Heart right ventricle (tissue), 16 donors: Measurements from ENCODE around the gene CAMTA2. TPM values are rescaled to one million over a fixed set of nuclear protein-coding genes. Genes with fewer than 3 reads are reported as not detected.
A peak's percentile ranks its signal among the peaks of the same experiment; 100 is the strongest.

Experiments used
- ATAC-seq, 8 donors: fragments of 200-7000 bp; cut with Tn5 transposase; one replicate each; pipeline ENCODE4 v1.9.1; 2020; ENCODE audit warnings: mild to moderate bottlenecking in 8 of 8, moderate library complexity in 8 of 8, moderate number of reproducible peaks in 1 of 8
- DNase-seq, 2 donors: peaks; one replicate each; pipeline ENCODE4 v3.0.0-alpha.2; 2020
- H3K27ac ChIP-seq, 10 donors: fragments of 200-600 bp; sonication (generic) in 2 of 10; one replicate each; pipeline versions ENCODE4 v1.5.0 to v1.8.0; 2020 to 2022; ENCODE audit warnings: mild to moderate bottlenecking in 3 of 10
- H3K27me3 ChIP-seq, 7 donors: fragments of 200-600 bp; one replicate each; pipeline ENCODE4 v1.8.0; 2021 to 2022; ENCODE audit warnings: mild to moderate bottlenecking in 2 of 7
- H3K36me3 ChIP-seq, 9 donors: fragments of 200-600 bp; sonication (generic) in 1 of 9; one replicate each; pipeline versions ENCODE4 v1.5.0 to v1.8.0; 2020 to 2022; ENCODE audit warnings: mild to moderate bottlenecking in 2 of 9
- H3K4me1 ChIP-seq, 9 donors: fragments of 200-600 bp; sonication (generic) in 1 of 9; one replicate each; pipeline versions ENCODE4 v1.5.0 to v1.8.0; 2020 to 2022; ENCODE audit warnings: mild to moderate bottlenecking in 4 of 9
- H3K4me3 ChIP-seq, 10 donors: fragments of 200-600 bp; sonication (generic) in 2 of 10; one replicate each; pipeline versions ENCODE4 v1.5.0 to v1.8.0; 2020 to 2022; ENCODE audit warnings: mild to moderate bottlenecking in 7 of 10, moderate library complexity in 2 of 10
- H3K9me3 ChIP-seq, 11 donors: fragments of 200-600 bp in 10 of 11; sonication (generic) in 2 of 11; one replicate each; pipeline versions ENCODE4 v1.5.0 to v1.8.0; 2013 to 2022; ENCODE audit warnings: mild to moderate bottlenecking in 2 of 11, control low read depth in 1 of 11, moderate library complexity in 1 of 11
- WGBS, 2 donors: extraction: QIAGEN DNeasy Blood & Tissue Kit; methylation state at CpG; one replicate each; pipeline ENCODE4 v1.1.7; 2013; ENCODE audit warnings: inconsistent platforms in 1 of 2; 5-methylcytosine and 5-hydroxymethylcytosine counted together
- intact Hi-C, 10 donors: fragments of 100-400 bp; cut with DNase I; formaldehyde crosslinking; loops; one replicate each; pipeline versions ENCODE4 v1.11.1 to v1.14.2; 2022
- polyA plus RNA-seq, 2 donors: library from polyadenylated mRNA; stranded (reverse); fragments of 200-250 nt; gene quantifications; one replicate each; pipeline ENCODE4 v1.2.3, GENCODE V29; 2013
- total RNA-seq, 10 donors: library from RNA; stranded (reverse); fragmentation: NEBNext Ultra II Directional in 3 of 10; extraction: Animal tissue kit (Norgen Biotek cat#: 25700) in 3 of 10; gene quantifications; one replicate each; pipeline versions ENCODE4 v1.2.1 to v1.2.4, GENCODE V29; 2021 to 2023
- TF ChIP-seq, protein P1 (sequence below), 9 donors: fragments of 200-600 bp; sonication (generic) in 2 of 9; IDR thresholded peaks; one replicate each; pipeline versions ENCODE4 v1.5.0 to v1.8.0; 2021 to 2022; ENCODE audit warnings: antibody characterized with exemption in 9 of 9, mild to moderate bottlenecking in 5 of 9, moderate library complexity in 1 of 9
- donor health status: Arrhythmogenic right ventricular cardiomyopathy.
- donor health status: ischemic (EF 13 %, LVEDD 7.1; RV severe dilation, severe dysfunction).
- donor health status: healthy with polysubstance abuse.
- donor health status: DM: no; HTN: yes; CAD: no.
- donor health status: DM: no; HTN: no; CAD: no.
- donor health status: ischemic (EF 25% LVEDD 6.9; RV normal size, moderate dysfunction).
- donor health status: ischemic (EF 25% LVEDD 5.7; RV mildly dilated, moderate dysfunction).
- donor health status: healthy.
- donor health status: DM: yes; HTN: yes; CAD: no.
- donor health status: Ischemic cardiomyopathy.
- donor health status: ischemic (EF 35%, LVEDD 5.7; RV mildly dilated, moderate dysfunction).
- donor health status: nonischemic (EF 11% LVEDD 7.7; RV severe dilation, severe dysfunction).
- donor health status: DM: yes; HTN: yes; CAD: no.
- donor health status: PGD.
- donor health status: ischemic (EF 29% LVEDD 5.4; RV normal size, mild dysfunction).
- donor health status: nonischemic (EF 23%, LVEDD 6.1; RV moderate dilation, normal function).

CAMTA2 gene
- total and polyA plus RNA-seq, 12 donors = 26.0 to 74.3 (median 34.3) TPM

DNA sequence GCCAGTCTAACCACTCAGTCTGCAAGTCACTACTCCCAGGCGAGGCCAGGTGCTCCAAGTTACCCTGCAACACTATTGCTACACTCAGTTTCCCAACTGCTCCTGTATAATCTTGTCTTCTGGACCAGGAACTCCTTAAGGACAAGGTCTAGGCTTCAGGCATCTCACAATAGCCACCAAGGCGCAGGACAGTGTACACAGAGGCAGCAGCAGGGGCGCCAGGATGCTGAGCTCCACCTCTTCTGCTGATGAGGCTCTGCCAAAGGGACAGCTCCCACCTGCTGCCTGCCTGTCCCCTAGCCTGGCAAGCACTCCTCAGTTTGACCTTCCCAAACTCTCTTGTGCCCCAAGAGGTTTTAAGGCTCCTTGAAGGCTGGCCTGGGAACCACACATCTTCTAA is 51.0 kb downstream of the CAMTA2 start:
- TF ChIP-seq, protein P1, sequence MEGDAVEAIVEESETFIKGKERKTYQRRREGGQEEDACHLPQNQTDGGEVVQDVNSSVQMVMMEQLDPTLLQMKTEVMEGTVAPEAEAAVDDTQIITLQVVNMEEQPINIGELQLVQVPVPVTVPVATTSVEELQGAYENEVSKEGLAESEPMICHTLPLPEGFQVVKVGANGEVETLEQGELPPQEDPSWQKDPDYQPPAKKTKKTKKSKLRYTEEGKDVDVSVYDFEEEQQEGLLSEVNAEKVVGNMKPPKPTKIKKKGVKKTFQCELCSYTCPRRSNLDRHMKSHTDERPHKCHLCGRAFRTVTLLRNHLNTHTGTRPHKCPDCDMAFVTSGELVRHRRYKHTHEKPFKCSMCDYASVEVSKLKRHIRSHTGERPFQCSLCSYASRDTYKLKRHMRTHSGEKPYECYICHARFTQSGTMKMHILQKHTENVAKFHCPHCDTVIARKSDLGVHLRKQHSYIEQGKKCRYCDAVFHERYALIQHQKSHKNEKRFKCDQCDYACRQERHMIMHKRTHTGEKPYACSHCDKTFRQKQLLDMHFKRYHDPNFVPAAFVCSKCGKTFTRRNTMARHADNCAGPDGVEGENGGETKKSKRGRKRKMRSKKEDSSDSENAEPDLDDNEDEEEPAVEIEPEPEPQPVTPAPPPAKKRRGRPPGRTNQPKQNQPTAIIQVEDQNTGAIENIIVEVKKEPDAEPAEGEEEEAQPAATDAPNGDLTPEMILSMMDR (IDR thresholded peaks at IDR 0.05) = no peak
- WGBS, 2 donors = 83 to 85% methylated on average over 3 of the region's 3 CpGs
- ATAC-seq (no peak), DNase-seq (no peak)
- Histone ChIP-seq H3K4me3 (no peak overlapping the region), H3K4me1 (peaks cover 19 to 53% (median 35%) of the 10 kb centered on the region in 9 donors), H3K9me3 (no peaks in the 10 kb centered on the region), H3K36me3 (peaks cover 0 to 35% (median 10%) of the 10 kb centered on the region in 9 donors), H3K27me3 (no peaks in the 10 kb centered on the region), H3K27ac (no peak overlapping the region)
- intact Hi-C loops = loop anchor here in 2 of 10 donors (10.0 kb wide), 1 partner anchor 48 kb away; the partner anchor contains the start of gene CAMTA2 (in 2 of the 2)

DNA sequence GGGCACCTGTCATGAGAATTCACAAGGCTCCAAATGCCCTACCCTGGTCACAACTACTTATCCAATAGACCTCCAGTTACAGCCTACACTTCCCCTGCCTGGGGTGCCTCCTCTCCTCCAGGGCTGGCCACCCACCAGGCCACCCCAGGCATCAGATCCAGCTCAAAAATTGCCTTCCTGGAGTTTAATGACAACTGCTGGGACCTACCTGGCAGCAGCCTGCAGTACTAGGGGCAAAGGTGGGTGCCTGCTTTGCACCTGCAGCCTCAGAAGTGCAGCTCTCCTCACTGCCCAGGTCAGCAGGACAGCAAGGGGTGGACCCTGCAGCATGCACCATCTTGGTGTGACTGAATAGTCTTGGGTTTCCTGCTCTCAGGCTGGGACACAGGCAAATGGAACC is 51.8 kb downstream of the CAMTA2 start:
- Histone ChIP-seq H3K27me3 (no peaks in the 10 kb centered on the region), H3K36me3 (peaks cover 0 to 35% (median 10%) of the 10 kb centered on the region in 9 donors), H3K4me1 (peaks cover 15 to 46% (median 28%) of the 10 kb centered on the region in 9 donors), H3K9me3 (no peaks in the 10 kb centered on the region), H3K27ac (no peak overlapping the region), H3K4me3 (no peak overlapping the region)
- intact Hi-C loops = loop anchor here in 2 of 10 donors (10.0 kb wide), 1 partner anchor 49 kb away; the partner anchor contains the start of gene CAMTA2 (in 2 of the 2)
- ATAC-seq (no peak), DNase-seq (no peak)
- TF ChIP-seq, protein P1 (IDR thresholded peaks at IDR 0.05) = no peak

DNA sequence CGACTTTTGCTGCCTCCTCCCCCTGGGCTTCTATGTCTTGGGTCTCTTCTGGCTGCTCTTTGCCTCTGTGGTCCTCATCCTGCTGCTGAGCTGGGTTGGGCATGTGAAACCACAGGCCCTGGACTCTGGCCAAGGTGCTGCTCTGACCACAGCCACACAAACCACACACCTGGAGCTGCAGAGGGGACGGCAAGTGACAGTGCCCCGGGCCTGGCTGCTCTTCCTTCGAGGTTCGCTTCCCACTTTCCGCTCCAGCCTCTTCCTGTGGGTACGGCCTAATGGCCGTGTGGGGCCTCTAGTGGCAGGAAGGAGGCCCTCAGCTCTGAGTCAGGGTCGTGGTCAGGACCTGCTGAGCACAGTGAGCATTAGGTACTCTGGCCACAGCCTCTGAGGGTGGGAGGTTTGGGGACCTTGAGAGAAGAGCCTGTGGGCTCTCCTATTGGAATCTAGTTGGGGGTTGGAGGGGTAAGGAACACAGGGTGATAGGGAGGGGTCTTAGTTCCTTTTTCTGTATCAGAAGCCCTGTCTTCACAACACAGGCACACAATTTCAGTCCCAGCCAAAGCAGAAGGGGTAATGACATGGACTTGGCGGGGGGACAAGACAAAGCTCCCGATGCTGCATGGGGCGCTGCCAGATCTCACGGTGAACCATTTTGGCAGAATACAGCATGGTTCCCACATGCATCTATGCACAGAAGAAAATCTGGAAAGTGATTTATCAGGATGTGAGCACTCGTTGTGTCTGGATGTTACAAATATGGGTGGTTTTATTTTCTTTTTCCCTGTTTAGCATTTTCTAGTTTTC is 53.1 kb downstream of the CAMTA2 start:
- no peak overlapping the region for H3K4me3 ChIP-seq
- DNase-seq (peak in 1 of 2 donors; percentile 37), ATAC-seq (peak; percentile 17 to 44 (median 38))
- TF ChIP-seq, protein P1 (IDR thresholded peaks at IDR 0.05) = peak in 5 of 9 donors; percentile 12 to 38 (median 32)
- 16 to 17% methylated on average over 14 of the region's 14 CpGs for WGBS, 2 donors
- H3K36me3 ChIP-seq = peaks cover 0 to 35% (median 10%) of the 10 kb centered on the region in 9 donors
- H3K27ac ChIP-seq = peak overlapping the region in 7 of 10 donors; percentile 13 to 65 (median 42)
- intact Hi-C loops = loop anchor here in 2 of 10 donors (10.0 kb wide), 1 partner anchor 50 kb away; the partner anchor contains the start of gene CAMTA2 (in 2 of the 2)
- no peaks in the 10 kb centered on the region for H3K9me3 ChIP-seq
- no peaks in the 10 kb centered on the region for H3K27me3 ChIP-seq
- peaks cover 15 to 45% (median 26%) of the 10 kb centered on the region in 9 donors for H3K4me1 ChIP-seq

DNA sequence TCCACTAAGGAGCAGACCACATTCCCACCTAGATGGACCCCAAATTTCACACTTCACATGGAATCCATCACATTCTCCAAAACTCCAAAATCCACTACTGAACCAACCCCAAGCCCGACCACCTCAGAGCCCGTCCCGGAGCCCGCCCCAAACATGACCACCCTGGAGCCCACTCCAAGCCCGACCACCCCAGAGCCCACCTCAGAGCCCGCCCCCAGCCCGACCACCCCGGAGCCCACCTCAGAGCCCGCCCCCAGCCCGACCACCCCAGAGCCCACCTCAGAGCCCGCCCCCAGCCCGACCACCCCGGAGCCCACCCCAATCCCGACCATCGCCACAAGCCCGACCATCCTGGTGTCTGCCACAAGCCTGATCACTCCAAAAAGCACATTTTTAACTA is 53.8 kb downstream of the CAMTA2 start:
- DNase-seq = no peak
- WGBS, 2 donors = 86 to 94% methylated on average over 13 to 16 of the region's 16 CpGs
- H3K36me3 ChIP-seq = peaks cover 0 to 35% (median 10%) of the 10 kb centered on the region in 9 donors
- H3K9me3 ChIP-seq = no peaks in the 10 kb centered on the region
- TF ChIP-seq, protein P1 (IDR thresholded peaks at IDR 0.05) = no peak
- H3K4me1 ChIP-seq = peaks cover 9 to 38% (median 18%) of the 10 kb centered on the region in 9 donors
- ATAC-seq = no peak
- no peak overlapping the region for H3K4me3 ChIP-seq
- intact Hi-C loops = loop anchor here in 2 of 10 donors (10.0 kb wide), 1 partner anchor 51 kb away; the partner anchor contains the start of gene CAMTA2 (in 2 of the 2)
- H3K27me3 ChIP-seq = no peaks in the 10 kb centered on the region
- H3K27ac ChIP-seq = peak overlapping the region in 3 of 10 donors; percentile 21 to 65 (median 42)
